HUDEP-2 (cell line): ENCODE data around the gene TRERF1.
A peak's percentile ranks its signal among the peaks of the same experiment; 100 is the strongest.
"Not testable (repeated sequence)": the region's sequence is repeated elsewhere in the genome, so short reads cannot be mapped to it uniquely, and the experiment has no call there.

Experiments
- DNase-seq, 76 experiments: peaks; one replicate each; lab custom pipeline; 2025; ENCODE audit not compliant: unreplicated experiment in 76 of 76; lab: John Stamatoyannopoulos, UW

The TRERF1 gene

GRCh38 chr6:42230345-42231321, 221.1 kb downstream of the TRERF1 start:
- DNase-seq = peak in 26 of 76 experiments; percentile 4 to 61 (median 30)

GRCh38 chr6:42229506-42230119, 222.1 kb downstream of the TRERF1 start:
- peak in 41 of 76 experiments; percentile 11 to 88 (median 50) for DNase-seq

GRCh38 chr6:42228305-42228704, 223.4 kb downstream of the TRERF1 start:
- no peak for DNase-seq

- no peak for DNase-seq
Observed at GRCh38 chr6:42227173-42227850, 224.4 kb downstream of the TRERF1 start.

- DNase-seq = no peak
Observed at GRCh38 chr6:42226645-42227143, 225.0 kb downstream of the TRERF1 start.

GRCh38 chr6:42226161-42226611, 225.5 kb downstream of the TRERF1 start:
- no peak for DNase-seq

- no peak for DNase-seq
Observed at GRCh38 chr6:42225419-42225818, 226.3 kb downstream of the TRERF1 start.

- DNase-seq = no peak
Observed at GRCh38 chr6:42225029-42225339, 226.7 kb downstream of the TRERF1 start.

GRCh38 chr6:42224222-42225028, 227.3 kb downstream of the TRERF1 start:
- DNase-seq = no peak

- DNase-seq = no peak
Observed at GRCh38 chr6:42222448-42222847, 229.3 kb downstream of the TRERF1 start.

- DNase-seq = no peak
Observed at GRCh38 chr6:42221546-42221945, 230.2 kb downstream of the TRERF1 start.

GRCh38 chr6:42220807-42221206, 230.9 kb downstream of the TRERF1 start:
- no peak for DNase-seq

- DNase-seq = peak in 75 of 76 experiments; percentile 67 to 98 (median 94)
Observed at GRCh38 chr6:42217519-42218367, 234.0 kb downstream of the TRERF1 start, which contains the start of gene MRPS10. Gene MRPS10, minus strand, starts transcription at chr6:42217861. Its CDS starts 12 bp downstream, at chr6:42217849.

GRCh38 chr6:42217157-42217518, 234.6 kb downstream of the TRERF1 start:
- DNase-seq = peak in 6 of 76 experiments; percentile 13 to 52 (median 39)

- DNase-seq = not testable (repeated sequence)
Observed at GRCh38 chr6:42216495-42216894, 235.2 kb downstream of the TRERF1 start.

- no peak for DNase-seq
Observed at GRCh38 chr6:42212442-42212841, 239.3 kb downstream of the TRERF1 start.

GRCh38 chr6:42211726-42212125, 240.0 kb downstream of the TRERF1 start:
- DNase-seq = no peak

GRCh38 chr6:42210551-42210950, 241.2 kb downstream of the TRERF1 start:
- DNase-seq = no peak

GRCh38 chr6:42207559-42207958, 244.2 kb downstream of the TRERF1 start:
- not testable (repeated sequence) for DNase-seq
